Measurements from ENCODE around the gene COX5A.
"Not testable (repeated sequence)": the region's sequence is repeated elsewhere in the genome, so short reads cannot be mapped to it uniquely, and the experiment has no call there.

COX5A gene

GRCh38 chr15:74955017-74955416 is 17.1 kb upstream of the COX5A start:
- no peak for DNase-seq

GRCh38 chr15:74954515-74954914 is 16.6 kb upstream of the COX5A start:
- DNase-seq: no peak

- no peak for DNase-seq
Measured at GRCh38 chr15:74951006-74951405, 13.1 kb upstream of the COX5A start.

GRCh38 chr15:74950078-74950908 is 12.4 kb upstream of the COX5A start:
- DNase-seq: no peak

- DNase-seq: no peak
Measured at GRCh38 chr15:74937272-74937589, 642 bp downstream of the COX5A start.

GRCh38 chr15:74935193-74935592 is 2.7 kb downstream of the COX5A start:
- not testable (repeated sequence) for DNase-seq

- no peak for DNase-seq
Measured at GRCh38 chr15:74933573-74933972, 4.3 kb downstream of the COX5A start.

GRCh38 chr15:74928771-74929198 is 9.1 kb downstream of the COX5A start:
- no peak for DNase-seq

- no peak for DNase-seq
Measured at GRCh38 chr15:74924525-74924924, 13.3 kb downstream of the COX5A start.

- no peak for DNase-seq
Measured at GRCh38 chr15:74920456-74920855, 17.4 kb downstream of the COX5A start.

- DNase-seq: no peak
Measured at GRCh38 chr15:74917676-74918075, 20.2 kb downstream of the COX5A start.

GRCh38 chr15:74913799-74914198 is 24.1 kb downstream of the COX5A start:
- DNase-seq: not testable (repeated sequence)

GRCh38 chr15:74913041-74913440 is 24.8 kb downstream of the COX5A start:
- DNase-seq: no peak

GRCh38 chr15:74908635-74909034 is 29.2 kb downstream of the COX5A start:
- no peak for DNase-seq

- DNase-seq: no peak
Measured at GRCh38 chr15:74907163-74907870, 30.6 kb downstream of the COX5A start.

- DNase-seq: peak; percentile 35
Measured at GRCh38 chr15:74906450-74907162, 31.3 kb downstream of the COX5A start, which contains the start of gene FAM219B. Gene FAM219B (minus strand): TSS chr15:74906851. CDS start chr15:74906800, 51 bp downstream.

GRCh38 chr15:74906067-74906449 is 31.8 kb downstream of the COX5A start:
- DNase-seq: no peak

- DNase-seq: no peak
Measured at GRCh38 chr15:74904190-74904805, 33.6 kb downstream of the COX5A start.

GRCh38 chr15:74903676-74904075 is 34.2 kb downstream of the COX5A start:
- DNase-seq: no peak

- no peak for DNase-seq
Measured at GRCh38 chr15:74902295-74903075, 35.4 kb downstream of the COX5A start.

- DNase-seq: no peak
Measured at GRCh38 chr15:74901612-74902063, 36.2 kb downstream of the COX5A start.

- DNase-seq: no peak
Measured at GRCh38 chr15:74897300-74897701, 40.6 kb downstream of the COX5A start.
